NCI-H82 treated with DMSO at 0.1 percent for 48 hours (cell line): Measurements from ENCODE around the gene WNT2.

Experiments used
- DNase-seq: peaks from one replicate; lab custom pipeline; 2025; ENCODE audit not compliant: unreplicated experiment; lab: John Stamatoyannopoulos, UW

WNT2 gene

GRCh38 chr7:117322741-117323304 is at the start of gene WNT2:
WNT2 (minus strand) TSS chr7:117323058; CDS start chr7:117322989, 69 bp downstream.
- DNase-seq = no peak

- no peak for DNase-seq
Observed at GRCh38 chr7:117372073-117372472, 49.2 kb upstream of the WNT2 start.

GRCh38 chr7:117364339-117365080 is 41.7 kb upstream of the WNT2 start:
- DNase-seq = no peak

GRCh38 chr7:117362294-117362888 is 39.5 kb upstream of the WNT2 start:
- DNase-seq = no peak

GRCh38 chr7:117350027-117350426 is 27.2 kb upstream of the WNT2 start:
- DNase-seq = no peak

- no peak for DNase-seq
Observed at GRCh38 chr7:117349570-117349969, 26.7 kb upstream of the WNT2 start.

GRCh38 chr7:117347962-117348672 is 25.3 kb upstream of the WNT2 start:
- DNase-seq = no peak

- DNase-seq = no peak
Observed at GRCh38 chr7:117347480-117347879, 24.6 kb upstream of the WNT2 start.

- DNase-seq = no peak
Observed at GRCh38 chr7:117346161-117346560, 23.3 kb upstream of the WNT2 start.

- DNase-seq = no peak
Observed at GRCh38 chr7:117338020-117338419, 15.2 kb upstream of the WNT2 start.

GRCh38 chr7:117333168-117333567 is 10.3 kb upstream of the WNT2 start:
- DNase-seq = no peak

- DNase-seq = no peak
Observed at GRCh38 chr7:117332031-117332430, 9.2 kb upstream of the WNT2 start.

GRCh38 chr7:117325836-117326235 is 3.0 kb upstream of the WNT2 start:
- DNase-seq = no peak

GRCh38 chr7:117324960-117325359 is 2.1 kb upstream of the WNT2 start:
- DNase-seq = no peak

- DNase-seq = no peak
Observed at GRCh38 chr7:117323851-117324711, 1.2 kb upstream of the WNT2 start.

GRCh38 chr7:117323305-117323850 is 520 bp upstream of the WNT2 start:
- no peak for DNase-seq

GRCh38 chr7:117320523-117320922 is 2.3 kb downstream of the WNT2 start:
- DNase-seq = no peak

- DNase-seq = no peak
Observed at GRCh38 chr7:117319181-117319580, 3.7 kb downstream of the WNT2 start.

- no peak for DNase-seq
Observed at GRCh38 chr7:117313582-117313981, 9.3 kb downstream of the WNT2 start.
